ENCODE results near the gene COL6A3.

Gene COL6A3

GRCh38 chr2:237315829-237316225 lies 98.1 kb downstream of the COL6A3 start:
- no peaks in the 10 kb centered on the region for H3K9me3 ChIP-seq (ENCODE audit: control insufficient read depth, insufficient read depth, low read depth, low read length)
- no peak overlapping the region for H3K4me3 ChIP-seq (ENCODE audit: low read depth, low read length)
- CTCF ChIA-PET, result interaction anchor here (1.0 kb wide), 1 partner anchor 18 kb away, joined by 3 read pairs; no protein-coding TSS in a partner anchor
- no peaks in the 10 kb centered on the region for H3K36me3 ChIP-seq (ENCODE audit: control insufficient read depth in 2 of 2, insufficient read depth in 1 of 2, low read length in 2 of 2)
- POLR2A ChIA-PET, result no interaction called here
- H3K27ac ChIP-seq (ENCODE audit: extremely low read depth, low read depth, low read length), result no peak overlapping the region
- TF ChIP-seq FEZF1 (tag by site-specific recombination; IDR thresholded peaks at IDR 0.05) (no peak), ZNF664 (tag by site-specific recombination; IDR thresholded peaks at IDR 0.05) (no peak), MZF1 (tag by site-specific recombination; IDR thresholded peaks at IDR 0.05; ENCODE audit: borderline replicate concordance) (no peak), ZNF707 (tag by site-specific recombination; IDR thresholded peaks at IDR 0.05) (no peak), ZNF138 (tag by site-specific recombination; IDR thresholded peaks at IDR 0.05; ENCODE audit: borderline replicate concordance) (no peak), ZNF529 (tag by site-specific recombination; IDR thresholded peaks at IDR 0.05; ENCODE audit: insufficient replicate concordance) (no peak), HOXC10 (CRISPR knock-in tag; IDR thresholded peaks at IDR 0.05) (no peak)
- H3K4me1 ChIP-seq (ENCODE audit: control insufficient read depth, insufficient read depth, low read length), result no peaks in the 10 kb centered on the region

GRCh38 chr2:237315170-237315828 lies 98.7 kb downstream of the COL6A3 start:
- Histone ChIP-seq H3K4me1 (ENCODE audit: control insufficient read depth, insufficient read depth, low read length) (no peaks in the 10 kb centered on the region), H3K9me3 (ENCODE audit: control insufficient read depth, insufficient read depth, low read depth, low read length) (no peaks in the 10 kb centered on the region), H3K4me3 (ENCODE audit: low read depth, low read length) (no peak overlapping the region), H3K36me3 (ENCODE audit: control insufficient read depth in 2 of 2, insufficient read depth in 1 of 2, low read length in 2 of 2) (no peaks in the 10 kb centered on the region), H3K27ac (ENCODE audit: extremely low read depth, low read depth, low read length) (no peak overlapping the region)
- TF ChIP-seq IKZF3 (tag by site-specific recombination; IDR thresholded peaks at IDR 0.05), result no peak
- TF ChIP-seq ZNF704 (tag by site-specific recombination; IDR thresholded peaks at IDR 0.05), result no peak
- TF ChIP-seq EGR2 (tag by site-specific recombination; IDR thresholded peaks at IDR 0.05; ENCODE audit: low read depth), result no peak
- no peak for TF ChIP-seq HOXA7 (CRISPR knock-in tag; IDR thresholded peaks at IDR 0.05; ENCODE audit: borderline replicate concordance)
- no peak for TF ChIP-seq ZNF292 (tag by site-specific recombination; IDR thresholded peaks at IDR 0.05; ENCODE audit: borderline replicate concordance, low read depth)
- TF ChIP-seq HOXC10 (CRISPR knock-in tag; IDR thresholded peaks at IDR 0.05), result no peak
- ChIA-PET POLR2A (no interaction called here), CTCF (interaction anchor here (1.0 kb wide), 1 partner anchor 17 kb away, joined by 3 read pairs; no protein-coding TSS in a partner anchor)

GRCh38 chr2:237314681-237315080 lies 99.3 kb downstream of the COL6A3 start:
- TF ChIP-seq ZNF157 (tag by site-specific recombination; IDR thresholded peaks at IDR 0.05) (no peak), ZNF248 (tag by site-specific recombination; IDR thresholded peaks at IDR 0.05) (no peak), ZNF174 (tag by site-specific recombination; IDR thresholded peaks at IDR 0.05) (no peak), ZNF433 (tag by site-specific recombination; IDR thresholded peaks at IDR 0.05; ENCODE audit: low read depth) (no peak), ZFHX2 (tag by site-specific recombination; conservative IDR thresholded peaks at IDR 0.05) (no peak), AEBP2 (tag by site-specific recombination; IDR thresholded peaks at IDR 0.05; ENCODE audit: borderline replicate concordance) (no peak), ZFP37 (tag by site-specific recombination; IDR thresholded peaks at IDR 0.05) (no peak), ZNF341 (tag by site-specific recombination; IDR thresholded peaks at IDR 0.05; ENCODE audit: low read depth) (no peak), ZNF768 (tag by site-specific recombination; IDR thresholded peaks at IDR 0.05) (no peak), YY2 (tag by site-specific recombination; IDR thresholded peaks at IDR 0.05) (no peak), WT1 (tag by site-specific recombination; IDR thresholded peaks at IDR 0.05) (no peak)
- no peak overlapping the region for H3K27ac ChIP-seq (ENCODE audit: extremely low read depth, low read depth, low read length)
- POLR2A ChIA-PET, result no interaction called here
- H3K4me1 ChIP-seq (ENCODE audit: control insufficient read depth, insufficient read depth, low read length), result no peaks in the 10 kb centered on the region
- CTCF ChIA-PET, result interaction anchor here (1.0 kb wide), 1 partner anchor 17 kb away, joined by 3 read pairs; no protein-coding TSS in a partner anchor
- H3K36me3 ChIP-seq (ENCODE audit: control insufficient read depth in 2 of 2, insufficient read depth in 1 of 2, low read length in 2 of 2), result no peaks in the 10 kb centered on the region
- no peak overlapping the region for H3K4me3 ChIP-seq (ENCODE audit: low read depth, low read length)
- no peaks in the 10 kb centered on the region for H3K9me3 ChIP-seq (ENCODE audit: control insufficient read depth, insufficient read depth, low read depth, low read length)
